Calu3 (cell line): Measurements from ENCODE around the gene EIF1. TPM values are rescaled to one million over a fixed set of nuclear protein-coding genes. Genes with fewer than 3 reads are reported as not detected.

ENCODE experiments used
- BruUV-seq: library from RNA; stranded (reverse); fragments of 400-500 nt; replicated peaks from 2 replicates; lab custom pipeline; 2021; lab: Mats Ljungman, UMichigan
- CTCF ChIA-PET: fragments of 300-600 bp; sonication (Branson Sonifier 250); formaldehyde crosslinking; loops from one replicate; lab custom pipeline; 2022; ENCODE audit warnings: antibody characterized with exemption; lab: Charles Lee
- DNase-seq: peaks from one replicate; pipeline ENCODE4 v3.0.0; 2022
- H3K27ac Mint-ChIP-seq: one replicate; pipeline ENCODE4 v1.8.0; 2022; ENCODE audit warnings: mixed read lengths; ENCODE audit not compliant: unreplicated experiment
- H3K27me3 Mint-ChIP-seq: one replicate; pipeline ENCODE4 v1.8.0; 2022; ENCODE audit warnings: mixed read lengths; ENCODE audit not compliant: unreplicated experiment
- H3K36me3 Mint-ChIP-seq: one replicate; pipeline ENCODE4 v1.8.0; 2022; ENCODE audit warnings: mild to moderate bottlenecking, moderate library complexity, mixed read lengths; ENCODE audit not compliant: insufficient read depth, unreplicated experiment
- H3K4me1 Mint-ChIP-seq: one replicate; pipeline ENCODE4 v1.8.0; 2022; ENCODE audit warnings: mild to moderate bottlenecking, low read depth, mixed read lengths; ENCODE audit not compliant: unreplicated experiment
- H3K4me3 Mint-ChIP-seq: one replicate; pipeline ENCODE4 v1.8.0; 2022; ENCODE audit warnings: mild to moderate bottlenecking, low read depth, moderate library complexity, mixed read lengths; ENCODE audit not compliant: unreplicated experiment
- H3K9me3 Mint-ChIP-seq: one replicate; pipeline ENCODE4 v1.8.0; 2022; ENCODE audit warnings: low read depth, mixed read lengths; ENCODE audit not compliant: unreplicated experiment
- intact Hi-C: fragments of 100-400 bp; cut with micrococcal nuclease; formaldehyde crosslinking; loops from one replicate; pipeline ENCODE4 v1.10.0; 2022; ENCODE audit not compliant: unreplicated experiment
- total RNA-seq: library from RNA; stranded (reverse); gene quantifications from 2 replicates; pipeline ENCODE4 v1.2.3, GENCODE V29; 2022
- TF ChIP-seq, protein P1 (sequence below): fragments of 200-600 bp; IDR thresholded peaks from one replicate; pipeline ENCODE4 v1.8.0; 2022; ENCODE audit warnings: antibody characterized with exemption; ENCODE audit not compliant: unreplicated experiment

Gene EIF1
- total RNA-seq, 1 experiment from 2014 or later = 937 TPM

DNA sequence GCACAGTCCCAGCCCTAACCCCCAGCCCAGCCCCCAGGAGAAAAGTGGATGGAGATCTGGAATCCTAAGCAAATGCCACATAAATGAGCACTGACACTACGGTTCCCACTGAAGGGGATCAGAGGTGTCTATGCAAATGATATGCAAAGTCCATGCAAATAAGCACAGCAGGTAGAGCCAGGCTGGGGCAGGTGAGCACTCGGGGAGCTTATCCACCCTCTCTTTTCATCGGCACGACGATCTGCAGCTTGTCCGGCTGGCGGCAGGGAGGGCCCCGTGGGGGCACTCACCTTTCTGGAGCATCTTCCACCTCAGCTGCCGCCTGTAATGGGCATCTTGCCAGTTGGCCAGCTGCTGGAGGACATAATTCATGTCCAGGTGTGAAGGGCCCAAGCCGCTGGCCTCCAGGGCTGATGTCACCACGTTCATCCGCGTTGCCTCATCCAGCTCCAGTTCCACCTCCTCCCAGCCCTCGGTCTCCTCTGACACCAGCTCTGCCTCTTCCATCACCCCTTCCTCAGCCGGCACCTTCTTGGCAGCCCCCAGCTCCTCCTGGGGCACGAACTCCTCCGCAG is 35.9 kb downstream of the EIF1 start:
- intact Hi-C loops = no loop called here
- CTCF ChIA-PET = interaction anchor here (0.6 to 1.3 kb wide), 3 partner anchors 29 to 1879 kb away, joined by 4 to 7 read pairs (median 4); no protein-coding TSS in a partner anchor
- no peaks in the 10 kb centered on the region for H3K4me1 Mint-ChIP-seq
- no peaks in the 10 kb centered on the region for H3K9me3 Mint-ChIP-seq
- TF ChIP-seq, protein P1, sequence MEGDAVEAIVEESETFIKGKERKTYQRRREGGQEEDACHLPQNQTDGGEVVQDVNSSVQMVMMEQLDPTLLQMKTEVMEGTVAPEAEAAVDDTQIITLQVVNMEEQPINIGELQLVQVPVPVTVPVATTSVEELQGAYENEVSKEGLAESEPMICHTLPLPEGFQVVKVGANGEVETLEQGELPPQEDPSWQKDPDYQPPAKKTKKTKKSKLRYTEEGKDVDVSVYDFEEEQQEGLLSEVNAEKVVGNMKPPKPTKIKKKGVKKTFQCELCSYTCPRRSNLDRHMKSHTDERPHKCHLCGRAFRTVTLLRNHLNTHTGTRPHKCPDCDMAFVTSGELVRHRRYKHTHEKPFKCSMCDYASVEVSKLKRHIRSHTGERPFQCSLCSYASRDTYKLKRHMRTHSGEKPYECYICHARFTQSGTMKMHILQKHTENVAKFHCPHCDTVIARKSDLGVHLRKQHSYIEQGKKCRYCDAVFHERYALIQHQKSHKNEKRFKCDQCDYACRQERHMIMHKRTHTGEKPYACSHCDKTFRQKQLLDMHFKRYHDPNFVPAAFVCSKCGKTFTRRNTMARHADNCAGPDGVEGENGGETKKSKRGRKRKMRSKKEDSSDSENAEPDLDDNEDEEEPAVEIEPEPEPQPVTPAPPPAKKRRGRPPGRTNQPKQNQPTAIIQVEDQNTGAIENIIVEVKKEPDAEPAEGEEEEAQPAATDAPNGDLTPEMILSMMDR = no peak
- H3K4me3 Mint-ChIP-seq = no peak overlapping the region
- BruUV-seq = no TSS peak
- no peak for DNase-seq
- H3K36me3 Mint-ChIP-seq = no peaks in the 10 kb centered on the region
- H3K27me3 Mint-ChIP-seq = peaks cover 15% of the 10 kb centered on the region
- no peak overlapping the region for H3K27ac Mint-ChIP-seq

DNA sequence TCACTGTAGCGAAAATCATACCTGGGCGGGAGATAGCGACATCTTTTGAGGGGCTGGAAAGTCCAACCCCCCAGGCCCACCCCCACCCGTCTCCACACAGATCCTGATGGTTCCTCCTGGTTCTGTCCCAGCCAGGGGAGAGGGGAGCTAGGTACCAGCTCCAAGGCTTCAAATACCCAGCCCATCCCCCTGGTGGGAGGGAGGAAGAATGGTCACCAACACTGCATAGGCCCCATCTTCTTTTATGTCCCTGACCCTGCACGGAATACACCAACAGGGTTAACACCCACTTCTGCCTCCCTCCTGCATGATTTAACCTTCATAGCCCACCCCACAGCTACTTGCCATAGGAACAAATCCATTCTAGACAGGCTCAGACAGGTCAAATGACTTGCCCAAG is 36.4 kb downstream of the EIF1 start:
- Mint-ChIP-seq H3K9me3 (no peaks in the 10 kb centered on the region), H3K4me1 (no peaks in the 10 kb centered on the region), H3K27ac (no peak overlapping the region), H3K27me3 (peaks cover 19% of the 10 kb centered on the region), H3K4me3 (no peak overlapping the region), H3K36me3 (no peaks in the 10 kb centered on the region)
- intact Hi-C loops = no loop called here
- TF ChIP-seq, protein P1 = no peak
- no TSS peak for BruUV-seq
- CTCF ChIA-PET = interaction anchor here (0.5 to 1.0 kb wide), 3 partner anchors 15 to 74 kb away, joined by 3 to 8 read pairs (median 3); partner anchors contain the start of gene JUP
- DNase-seq = no peak

DNA sequence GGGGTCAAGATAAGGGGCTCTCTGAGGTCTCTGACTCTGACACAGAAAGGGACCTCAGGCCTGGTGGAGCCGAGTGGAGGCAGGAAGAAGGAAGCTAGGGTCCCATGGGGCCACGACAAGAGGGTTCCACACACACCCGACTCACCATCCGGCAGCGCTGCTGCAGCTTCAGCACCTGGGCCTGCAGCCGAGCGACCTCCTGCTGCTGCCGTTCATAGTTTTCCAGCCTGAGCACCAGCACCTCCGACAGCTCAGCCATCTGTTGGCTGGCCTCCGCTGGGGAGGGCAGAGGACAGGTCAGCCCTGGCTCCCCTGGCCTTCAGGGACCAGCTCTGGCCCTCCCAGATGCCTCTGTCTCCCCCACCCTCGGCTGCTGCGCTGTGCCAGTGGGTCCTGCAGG is 39.4 kb downstream of the EIF1 start:
- BruUV-seq = no TSS peak

DNA sequence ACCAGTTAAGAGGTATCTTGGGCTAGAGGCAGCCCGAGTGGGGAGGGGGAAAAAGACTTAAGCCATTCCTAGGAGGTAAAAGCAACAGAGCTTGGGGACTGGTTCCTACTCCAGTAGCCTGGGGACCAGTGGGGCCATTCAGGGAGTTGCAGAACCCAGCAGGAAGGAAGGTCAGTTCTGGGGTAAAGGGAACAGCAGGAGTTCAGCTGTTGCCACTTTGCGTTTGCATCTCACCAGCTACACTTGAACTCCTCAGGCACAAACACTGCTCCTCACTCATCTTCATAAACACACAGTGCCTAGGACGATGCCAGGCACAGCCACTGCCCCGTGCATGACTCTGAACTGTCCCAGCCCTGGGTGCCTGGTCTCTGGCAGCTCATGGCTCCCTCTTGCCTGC is 41.8 kb downstream of the EIF1 start:
- H3K4me3 Mint-ChIP-seq = no peak overlapping the region
- intact Hi-C loops = no loop called here
- TF ChIP-seq, protein P1 = no peak
- no TSS peak for BruUV-seq
- DNase-seq = no peak
- CTCF ChIA-PET = interaction anchor here (1.0 to 1.3 kb wide), 2 partner anchors 14 to 81 kb away, joined by 3 to 4 read pairs; partner anchors contain the start of gene P3H4
- no peaks in the 10 kb centered on the region for H3K9me3 Mint-ChIP-seq
- no peaks in the 10 kb centered on the region for H3K4me1 Mint-ChIP-seq
- H3K27ac Mint-ChIP-seq = no peak overlapping the region
- H3K36me3 Mint-ChIP-seq = peaks cover 18% of the 10 kb centered on the region
- peaks cover 59% of the 10 kb centered on the region for H3K27me3 Mint-ChIP-seq

More for the DNA sequence above, 39.4 kb downstream of the EIF1 start:
- intact Hi-C loops = no loop called here
- no peak overlapping the region for H3K4me3 Mint-ChIP-seq
- DNase-seq = no peak
- TF ChIP-seq, protein P1 = no peak
- H3K27me3 Mint-ChIP-seq = peaks cover 48% of the 10 kb centered on the region
- peaks cover 6% of the 10 kb centered on the region for H3K36me3 Mint-ChIP-seq
- no peak overlapping the region for H3K27ac Mint-ChIP-seq
- no peaks in the 10 kb centered on the region for H3K9me3 Mint-ChIP-seq
- no peaks in the 10 kb centered on the region for H3K4me1 Mint-ChIP-seq
- CTCF ChIA-PET = interaction anchor here (0.6 to 0.9 kb wide), 2 partner anchors 24 to 134 kb away, joined by 3 to 4 read pairs; no protein-coding TSS in a partner anchor
